Neural progenitor cell (in vitro differentiated cells): Measurements from ENCODE around the gene SLC7A1.

ENCODE experiments used
- EZH2 ChIP-seq: fragments of 200-600 bp; sonication (generic); IDR thresholded peaks from 2 replicates; pipeline ENCODE4 v1.6.1; 2017; ENCODE audit warnings: antibody characterized with exemption, mild to moderate bottlenecking, moderate library complexity
- TF ChIP-seq, protein P1 (sequence below): fragments of 200-600 bp; sonication (generic); IDR thresholded peaks from 2 replicates; pipeline ENCODE4 v1.5.1; 2017; ENCODE audit warnings: antibody characterized with exemption, mild to moderate bottlenecking

DNA sequence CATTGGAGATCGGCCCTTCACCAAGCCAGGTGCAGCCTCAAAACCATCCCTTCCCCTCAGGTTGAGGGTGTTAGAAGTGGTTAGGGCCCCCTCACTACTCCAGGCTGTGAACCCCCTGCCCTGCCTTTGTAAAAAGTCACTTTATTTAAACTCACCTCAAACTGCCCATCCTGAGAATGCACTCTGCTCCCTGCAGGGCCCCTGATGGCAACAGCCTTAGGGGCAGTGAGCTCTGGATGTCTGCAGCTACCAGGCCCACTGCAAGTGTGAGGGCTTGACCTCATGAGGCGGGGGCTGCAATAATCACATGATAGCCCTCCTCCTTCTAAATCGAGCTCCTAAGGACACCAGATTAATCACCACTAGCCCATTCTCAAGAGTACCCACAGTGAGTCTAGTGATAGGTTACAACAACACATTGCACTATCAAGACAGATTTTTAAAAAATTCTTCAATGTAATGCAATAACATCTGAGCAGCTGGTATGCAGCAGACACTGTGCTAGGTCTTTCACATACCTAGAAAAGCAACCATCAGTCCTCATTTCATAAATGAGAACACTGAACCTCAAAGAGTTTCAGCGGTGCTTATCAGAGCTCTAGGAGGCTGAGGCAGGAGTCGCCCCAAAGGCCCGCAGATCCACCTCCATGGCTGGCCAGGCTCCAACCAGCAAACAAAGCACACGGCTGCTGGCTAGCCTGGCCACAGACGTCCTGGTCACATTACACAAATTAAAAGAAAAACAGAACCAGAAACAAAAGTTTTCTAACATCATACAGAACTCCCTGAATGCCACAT, 26.0 kb downstream of the SLC7A1 start:
- TF ChIP-seq, protein P1, sequence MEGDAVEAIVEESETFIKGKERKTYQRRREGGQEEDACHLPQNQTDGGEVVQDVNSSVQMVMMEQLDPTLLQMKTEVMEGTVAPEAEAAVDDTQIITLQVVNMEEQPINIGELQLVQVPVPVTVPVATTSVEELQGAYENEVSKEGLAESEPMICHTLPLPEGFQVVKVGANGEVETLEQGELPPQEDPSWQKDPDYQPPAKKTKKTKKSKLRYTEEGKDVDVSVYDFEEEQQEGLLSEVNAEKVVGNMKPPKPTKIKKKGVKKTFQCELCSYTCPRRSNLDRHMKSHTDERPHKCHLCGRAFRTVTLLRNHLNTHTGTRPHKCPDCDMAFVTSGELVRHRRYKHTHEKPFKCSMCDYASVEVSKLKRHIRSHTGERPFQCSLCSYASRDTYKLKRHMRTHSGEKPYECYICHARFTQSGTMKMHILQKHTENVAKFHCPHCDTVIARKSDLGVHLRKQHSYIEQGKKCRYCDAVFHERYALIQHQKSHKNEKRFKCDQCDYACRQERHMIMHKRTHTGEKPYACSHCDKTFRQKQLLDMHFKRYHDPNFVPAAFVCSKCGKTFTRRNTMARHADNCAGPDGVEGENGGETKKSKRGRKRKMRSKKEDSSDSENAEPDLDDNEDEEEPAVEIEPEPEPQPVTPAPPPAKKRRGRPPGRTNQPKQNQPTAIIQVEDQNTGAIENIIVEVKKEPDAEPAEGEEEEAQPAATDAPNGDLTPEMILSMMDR = no peak
- no peak for TF ChIP-seq EZH2
